Muscle of arm (tissue), 12 donors: ENCODE data around the gene GAD1. TPM values are rescaled to one million over a fixed set of nuclear protein-coding genes. Genes with fewer than 3 reads are reported as not detected.

Experiments
- DNase-seq: peaks from one replicate; pipeline ENCODE4 v3.0.0-alpha.2; 2013
- polyA plus RNA-seq, 12 donors: library from polyadenylated mRNA; unstranded; fragments of 120-200 nt; gene quantifications; one replicate each; pipeline ENCODE4 v1.2.1, GENCODE V29; 2013; ENCODE audit not compliant: insufficient read length in 12 of 12

GAD1 gene
- polyA plus RNA-seq, 12 donors: 0.41 to 2.7 (median 1.3) TPM; not detected in 2

DNA sequence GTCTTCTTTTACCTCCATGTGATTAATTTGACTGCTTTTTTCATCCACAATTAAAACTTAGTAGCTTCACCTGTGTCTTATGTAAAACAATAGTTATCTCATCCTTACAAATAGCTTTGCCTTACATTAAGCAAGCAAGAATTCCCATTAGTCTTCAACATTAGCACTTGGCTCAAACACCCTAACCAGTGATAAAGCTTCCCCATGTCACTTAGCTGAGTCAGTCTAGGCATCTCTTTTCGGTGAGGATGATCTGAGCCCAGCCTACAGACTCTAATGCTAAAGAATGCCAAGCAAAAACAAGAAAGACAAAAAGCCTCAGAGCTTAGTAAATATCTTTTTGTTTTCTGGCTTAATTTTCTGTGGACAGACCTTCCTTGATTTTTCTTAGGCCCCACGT, 26.1 kb downstream of the GAD1 start:
- no peak for DNase-seq

DNA sequence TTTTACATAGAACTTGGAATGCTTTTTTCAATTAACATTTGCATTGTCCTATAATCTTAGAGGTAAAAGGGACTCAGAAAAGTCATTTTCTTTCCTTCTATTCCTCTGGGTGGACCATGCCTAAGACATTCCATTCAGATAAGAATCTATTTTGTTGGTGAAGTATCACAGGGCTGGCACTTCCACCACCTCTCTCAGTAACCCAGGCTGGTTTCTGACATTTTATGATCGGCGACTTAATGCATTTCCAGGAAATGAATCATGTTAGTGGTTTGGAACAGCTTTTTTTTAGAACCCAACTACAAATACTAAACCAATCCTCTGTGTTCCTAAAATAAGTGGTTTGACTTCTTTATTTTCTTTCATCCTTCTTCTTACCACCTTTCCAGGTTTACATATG, 27.0 kb downstream of the GAD1 start:
- DNase-seq: no peak

DNA sequence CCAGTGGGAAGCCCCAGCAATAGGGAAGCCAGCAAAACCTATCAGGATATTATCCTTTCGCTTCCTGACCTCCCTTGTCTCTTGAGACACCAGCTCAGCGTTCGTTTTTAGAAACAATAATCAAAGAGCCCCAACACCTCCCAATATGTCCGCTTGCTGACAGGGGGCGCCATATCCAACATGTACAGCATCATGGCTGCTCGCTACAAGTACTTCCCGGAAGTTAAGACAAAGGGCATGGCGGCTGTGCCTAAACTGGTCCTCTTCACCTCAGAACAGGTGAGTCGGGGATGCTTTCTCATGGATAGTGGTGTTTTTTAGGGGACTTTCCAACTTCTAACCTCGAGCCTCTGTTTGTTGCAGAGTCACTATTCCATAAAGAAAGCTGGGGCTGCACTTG, 28.7 kb downstream of the GAD1 start:
- no peak for DNase-seq

DNA sequence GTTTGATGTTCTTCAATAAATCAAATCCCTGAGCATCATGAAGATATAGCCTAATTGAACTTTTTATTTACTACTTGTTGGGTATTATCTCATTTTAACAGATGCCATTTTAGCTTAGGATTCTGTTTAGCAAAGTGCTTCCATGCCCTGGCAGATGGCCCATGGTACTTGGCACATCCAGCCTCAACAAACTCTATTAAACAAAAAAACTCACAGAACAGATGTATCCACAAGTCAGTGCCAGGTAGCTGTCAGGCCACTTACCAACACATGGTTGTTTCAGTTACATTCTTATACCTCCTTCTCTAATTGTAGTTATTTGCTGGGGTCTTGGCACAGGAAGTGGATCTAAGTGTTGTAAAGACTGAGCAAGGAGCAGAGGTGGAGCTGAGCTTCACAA, 29.6 kb downstream of the GAD1 start:
- no peak for DNase-seq

DNA sequence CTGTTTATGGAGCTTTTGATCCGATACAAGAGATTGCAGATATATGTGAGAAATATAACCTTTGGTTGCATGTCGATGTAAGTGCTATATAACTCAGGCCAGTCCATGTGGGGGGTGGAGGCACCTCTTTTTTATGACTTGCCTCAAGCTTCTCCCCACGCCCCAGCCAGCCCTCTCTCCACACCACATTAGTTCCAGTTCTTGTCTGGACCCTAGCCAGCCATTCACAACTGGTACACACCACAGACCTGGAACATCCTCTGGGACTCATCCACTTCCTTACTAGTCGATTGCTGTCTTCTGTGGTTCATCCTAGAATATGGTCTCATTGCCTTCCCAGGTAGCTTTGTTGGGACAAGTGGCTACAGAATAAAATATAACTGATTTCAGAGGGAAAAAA, 31.0 kb downstream of the GAD1 start:
- no peak for DNase-seq

DNA sequence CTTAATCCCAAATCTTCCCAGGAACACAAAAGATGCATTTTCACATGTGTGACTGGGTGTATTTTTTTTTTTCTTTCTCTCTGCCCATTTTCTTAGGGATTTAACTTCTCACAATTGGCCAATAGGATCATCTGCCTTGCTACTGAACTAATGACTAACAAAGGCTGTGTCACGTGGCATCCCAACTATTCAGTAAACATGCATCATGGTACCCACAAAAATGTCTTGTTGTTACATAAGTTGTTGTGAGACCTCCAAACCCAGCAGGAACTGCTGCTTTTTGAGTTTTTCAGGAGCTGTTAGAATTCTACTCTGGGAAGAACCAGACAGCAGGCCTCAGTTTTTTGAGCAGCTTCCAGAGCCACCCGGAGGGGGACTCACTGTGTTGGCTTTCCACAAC, 31.9 kb downstream of the GAD1 start:
- no peak for DNase-seq

DNA sequence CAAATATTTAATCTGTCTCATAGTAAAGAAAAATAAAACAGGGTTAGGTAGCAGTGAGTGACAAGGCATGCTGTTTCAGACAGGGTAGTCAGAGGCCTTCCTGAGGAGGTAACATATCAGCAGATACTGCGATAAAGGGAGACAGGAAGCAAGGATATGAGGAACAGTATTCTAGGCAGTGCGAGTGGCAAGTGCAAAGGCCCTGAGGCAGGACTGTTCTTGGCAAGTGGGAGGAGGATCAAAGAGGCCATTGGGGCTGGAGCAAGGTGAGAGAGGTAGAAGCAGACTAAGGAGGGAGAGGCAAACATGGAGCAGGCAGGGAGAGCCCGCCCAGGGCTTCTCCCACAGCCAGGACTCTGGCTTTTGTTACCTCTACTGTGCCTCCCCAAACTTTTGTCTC, 33.6 kb downstream of the GAD1 start:
- no peak for DNase-seq

DNA sequence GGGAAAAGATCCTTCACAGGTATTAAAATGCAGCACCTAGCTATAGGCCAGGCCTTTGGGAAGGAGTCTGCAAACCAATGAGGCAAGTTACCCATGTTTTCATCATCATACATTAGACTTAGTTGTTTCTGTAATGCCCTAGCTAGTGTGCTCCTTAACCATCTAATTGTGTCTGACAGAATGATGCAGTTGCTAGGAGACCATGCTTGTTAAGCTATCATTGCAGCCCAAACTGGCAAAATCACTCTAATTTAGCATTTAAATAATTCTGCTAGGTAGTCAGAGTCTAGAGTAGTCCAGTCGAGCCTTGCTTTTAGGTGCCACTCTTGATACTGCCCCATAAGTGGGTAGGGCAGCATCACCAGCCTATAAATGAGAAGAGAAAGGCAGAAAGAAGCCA, 34.9 kb downstream of the GAD1 start:
- no peak for DNase-seq

DNA sequence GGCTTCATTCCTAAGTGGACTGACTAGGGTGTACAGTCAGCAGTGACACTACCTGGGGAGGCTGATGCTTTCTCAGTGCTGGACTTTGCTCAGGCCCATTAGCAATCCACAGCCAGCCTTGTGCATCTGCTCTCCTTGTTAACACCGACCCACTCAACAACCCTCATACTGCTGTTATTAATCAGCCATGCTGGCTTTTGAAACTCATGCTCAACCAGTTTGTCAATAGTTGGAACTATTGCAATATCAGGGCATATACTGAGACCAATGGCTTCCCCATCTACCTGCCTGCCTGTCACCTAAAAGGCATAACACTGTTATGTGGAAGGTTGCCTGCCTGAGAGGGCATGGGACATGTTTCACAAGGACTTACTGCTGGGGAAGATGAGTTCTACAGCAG, 39.4 kb downstream of the GAD1 start:
- no peak for DNase-seq

DNA sequence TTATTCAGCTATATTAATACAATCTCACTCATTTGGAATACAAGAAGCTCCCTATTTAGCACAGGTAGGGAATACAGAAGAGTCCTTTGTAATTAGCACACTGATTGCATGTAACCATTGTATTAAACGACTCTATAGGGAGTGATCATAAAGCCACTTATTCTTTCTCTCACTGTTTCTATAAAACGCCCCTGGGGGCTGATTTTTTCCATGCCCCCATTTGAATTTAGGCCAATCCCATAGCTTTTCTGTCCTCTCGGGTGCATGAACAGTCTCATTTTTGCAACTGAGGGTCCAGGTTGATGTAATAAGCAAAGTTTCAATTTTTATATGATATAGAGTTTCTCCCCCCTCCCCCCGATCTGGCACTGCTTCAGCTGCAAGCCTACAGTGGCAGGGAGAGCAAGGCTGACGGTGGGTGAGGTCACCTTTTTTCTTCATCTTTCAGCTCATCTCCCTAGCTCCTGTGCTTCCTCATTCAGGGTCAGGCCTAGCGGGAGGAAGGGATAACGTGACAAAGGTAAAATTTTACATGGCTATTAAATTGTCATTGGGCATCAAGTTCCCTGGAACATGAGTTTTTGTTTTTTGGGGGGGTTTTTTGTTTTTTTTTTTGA, 45.7 kb downstream of the GAD1 start:
- DNase-seq: no peak

DNA sequence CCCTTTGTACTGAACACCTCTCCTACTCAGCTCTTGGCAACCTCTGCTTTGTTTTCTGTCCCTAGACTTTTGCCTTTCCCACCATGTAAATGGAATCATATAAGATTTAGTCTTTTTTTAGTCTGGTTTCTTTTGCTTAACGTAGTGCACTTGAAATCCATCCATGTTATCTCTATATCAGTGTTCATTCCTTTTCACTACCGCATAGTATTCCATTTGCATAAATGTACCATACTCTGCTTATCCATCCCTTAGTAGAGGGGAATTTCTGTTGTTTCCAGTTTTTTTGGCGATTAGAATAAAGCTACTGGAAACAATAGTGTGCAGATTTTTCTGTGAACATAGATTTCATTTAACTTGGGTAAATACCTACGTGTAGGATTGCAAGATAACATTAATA, 46.4 kb downstream of the GAD1 start:
- DNase-seq: no peak

DNA sequence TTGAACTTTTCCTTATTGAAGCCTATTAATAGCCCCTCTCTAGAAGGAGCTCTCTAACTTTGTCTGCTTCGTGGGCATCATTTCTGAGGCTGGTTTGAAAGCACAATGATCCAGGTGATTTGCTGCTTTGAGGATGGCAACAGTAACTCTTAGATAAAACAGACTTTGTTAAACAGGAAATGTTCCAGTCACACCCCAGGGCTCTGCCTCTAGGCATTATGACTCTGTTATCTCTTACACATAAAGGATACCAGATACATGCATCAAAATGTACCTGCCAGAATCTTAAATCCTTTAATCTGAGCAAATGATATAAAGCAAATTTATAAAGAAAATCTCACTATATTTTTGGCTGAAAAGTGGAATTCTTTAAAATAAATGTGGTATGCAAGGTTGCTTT, 52.3 kb downstream of the GAD1 start:
- DNase-seq: no peak

DNA sequence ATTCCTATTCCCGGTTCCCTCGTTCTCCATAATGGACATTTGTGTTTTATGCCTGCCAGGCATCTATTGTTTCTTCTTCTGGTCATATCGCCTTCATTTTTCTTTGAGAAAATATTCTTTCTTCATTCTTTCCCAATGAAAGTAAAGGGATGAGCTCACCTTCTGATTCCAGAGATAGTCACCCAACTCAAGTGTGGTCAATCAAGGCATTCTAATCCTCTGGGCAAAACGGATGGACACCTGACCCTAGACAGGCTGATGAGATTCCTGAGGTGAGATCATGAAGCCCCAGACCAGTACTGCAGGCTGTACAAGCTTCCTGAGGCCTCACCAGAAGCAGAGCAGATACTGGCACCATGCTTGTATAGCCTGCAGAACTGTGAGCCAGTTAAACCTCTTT, 52.8 kb downstream of the GAD1 start:
- DNase-seq: no peak

DNA sequence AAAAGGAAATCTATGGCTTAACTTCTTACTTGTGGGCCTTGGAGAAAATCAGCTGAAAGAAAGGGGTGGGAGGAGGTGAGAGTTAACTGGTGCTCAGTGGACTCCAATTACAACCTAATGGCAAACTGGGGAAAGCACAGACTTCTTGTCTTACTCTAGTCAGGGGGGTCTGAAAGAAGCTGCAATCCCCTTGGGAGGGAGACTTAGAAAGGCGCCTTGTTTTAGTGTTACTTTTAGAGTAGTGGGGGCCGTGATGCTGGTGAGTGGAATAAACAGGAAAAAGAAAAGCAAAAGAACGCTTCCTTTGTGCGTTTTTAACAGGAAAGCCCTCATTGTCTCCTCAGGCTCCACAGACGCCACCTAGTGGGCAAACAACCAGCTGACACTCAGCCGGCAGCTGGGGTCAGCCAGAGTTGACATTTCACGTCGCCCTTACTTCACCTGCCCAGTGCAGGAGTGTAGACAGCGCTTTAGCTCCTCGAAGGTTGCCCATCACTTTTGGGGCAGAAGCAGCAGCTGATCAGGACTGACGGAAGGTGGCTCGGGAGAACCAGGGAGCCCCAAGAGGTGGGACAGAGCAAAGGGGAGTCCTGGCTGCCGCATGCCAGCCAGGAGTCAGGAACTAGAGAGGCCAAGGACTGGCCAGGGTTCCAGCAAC, 56.5 kb downstream of the GAD1 start:
- DNase-seq: peak; percentile 78

DNA sequence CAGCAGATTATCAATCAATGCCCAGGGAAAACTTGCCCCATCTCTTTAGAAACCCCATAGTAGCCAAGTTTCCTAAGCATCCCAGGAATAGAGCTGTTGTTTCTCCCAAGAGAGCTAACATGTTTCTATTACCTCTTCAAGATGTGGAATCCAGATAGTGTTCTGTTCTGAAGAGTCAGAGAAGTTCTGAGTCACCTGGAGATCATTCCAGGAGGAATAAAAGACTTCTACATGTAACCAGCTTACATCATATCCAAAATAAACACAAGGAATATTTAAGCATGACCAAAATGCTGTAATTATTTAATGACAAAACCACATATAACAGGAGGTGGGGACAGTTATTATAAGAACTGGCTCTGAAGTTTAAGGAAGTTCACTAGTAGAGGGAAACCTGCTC, 61.4 kb downstream of the GAD1 start:
- DNase-seq: no peak

DNA sequence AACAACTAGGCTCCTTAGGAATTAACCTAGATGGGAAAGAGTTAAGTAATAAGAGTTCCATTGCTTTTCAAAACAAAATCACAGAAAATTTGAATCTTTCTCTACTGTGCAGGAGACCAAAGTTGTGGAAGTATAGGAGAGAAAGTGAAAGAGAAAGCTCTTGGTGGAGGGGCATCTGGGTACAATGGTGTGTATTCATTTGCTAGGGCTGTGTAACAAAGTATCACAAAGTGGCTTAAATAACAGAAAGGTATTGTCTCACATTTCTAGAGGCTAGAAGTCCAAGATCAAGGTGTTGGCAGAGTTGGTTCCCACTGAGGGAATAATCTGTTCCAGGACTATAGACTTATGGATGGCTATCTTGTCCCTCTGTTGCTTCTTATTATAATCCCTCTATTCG, 61.8 kb downstream of the GAD1 start:
- no peak for DNase-seq

DNA sequence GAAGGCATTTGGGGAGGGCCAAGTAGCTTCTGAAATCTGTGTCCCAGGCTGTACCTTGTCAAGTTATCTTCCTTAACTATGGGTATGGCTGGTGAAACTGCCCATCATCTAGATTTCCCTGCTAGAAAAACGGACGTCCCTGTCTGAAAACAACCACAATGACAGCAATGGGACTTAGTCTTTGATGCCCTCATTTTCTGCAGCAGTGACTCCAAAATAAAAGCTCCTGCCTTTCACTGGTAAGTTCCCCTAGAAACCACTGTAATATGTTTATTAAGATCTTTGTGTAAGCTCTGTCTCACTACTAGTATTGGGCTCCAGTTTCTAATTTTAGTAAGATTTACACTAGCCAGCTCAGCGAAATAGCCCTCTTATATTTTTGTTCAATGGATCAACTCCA, 65.2 kb downstream of the GAD1 start:
- no peak for DNase-seq

DNA sequence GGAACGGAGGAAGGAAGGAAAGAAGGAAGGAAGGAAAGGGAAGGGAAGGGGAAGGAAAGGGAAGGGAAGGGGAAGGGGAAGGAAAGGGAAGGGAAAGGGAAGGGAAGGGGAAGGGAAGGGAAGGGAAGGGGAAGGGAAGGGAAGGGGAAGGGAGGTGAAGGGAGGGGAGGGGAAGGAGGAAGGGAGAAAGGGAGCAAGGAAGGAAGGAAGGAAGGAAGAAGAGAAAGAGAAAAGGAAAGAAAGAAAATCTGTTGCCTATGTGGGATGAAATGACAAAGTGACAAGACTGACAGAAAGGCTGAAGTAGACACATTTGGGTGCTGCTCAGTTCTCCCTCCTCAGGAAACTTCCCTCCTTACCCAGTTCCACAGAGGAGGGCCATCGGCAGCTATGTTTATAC, 66.1 kb downstream of the GAD1 start:
- DNase-seq: no peak

DNA sequence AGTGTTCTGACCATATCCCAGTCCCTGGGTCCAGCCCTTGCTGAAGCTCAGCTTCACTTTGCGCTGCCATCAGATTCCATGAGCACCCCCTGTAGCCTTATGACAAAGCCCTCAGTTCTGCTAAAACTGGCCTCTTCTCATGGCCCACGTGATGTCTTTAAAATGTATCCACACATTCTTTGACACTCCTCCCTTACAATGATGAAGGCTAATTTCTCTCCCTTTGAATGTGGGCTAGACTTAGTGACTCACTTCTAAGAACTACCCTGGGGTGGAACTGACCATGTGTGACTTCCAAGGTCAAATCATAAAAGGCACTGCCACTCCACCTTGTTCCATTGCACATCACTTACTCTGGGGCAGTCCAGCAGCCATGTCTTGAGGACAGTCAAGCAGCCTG, 67.0 kb downstream of the GAD1 start:
- DNase-seq: no peak

DNA sequence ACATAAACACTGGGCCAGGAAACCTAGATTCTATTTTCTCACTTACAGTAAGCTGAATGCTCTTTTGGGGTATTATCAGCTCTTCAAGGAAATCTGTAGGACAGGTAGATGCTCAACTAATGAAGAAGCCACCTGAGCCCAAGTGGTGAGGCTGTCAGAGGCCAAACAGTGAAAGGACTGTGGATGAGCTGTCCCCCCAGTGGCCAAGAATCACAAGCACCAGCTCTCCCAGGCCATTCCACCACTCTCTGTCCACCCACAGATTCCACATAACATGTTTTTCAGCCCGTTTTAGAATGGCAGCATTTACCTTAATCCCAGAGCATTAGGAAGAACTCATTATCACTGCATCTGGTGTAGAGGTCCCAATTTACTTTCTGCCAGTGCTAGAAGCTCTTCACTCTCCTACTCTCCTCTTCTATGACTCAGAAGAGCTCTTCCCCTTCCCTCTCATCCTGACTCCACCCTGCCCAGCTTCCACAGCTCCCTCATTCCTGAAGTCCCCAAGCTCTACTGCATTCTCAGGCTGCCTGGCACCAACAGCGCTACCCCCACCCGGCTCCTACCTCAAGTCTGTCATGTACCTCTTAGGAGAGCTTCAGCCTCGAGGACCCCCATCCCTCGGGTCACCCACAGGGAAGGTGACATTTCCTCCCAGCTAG, 68.6 kb downstream of the GAD1 start:
- DNase-seq: no peak

DNA sequence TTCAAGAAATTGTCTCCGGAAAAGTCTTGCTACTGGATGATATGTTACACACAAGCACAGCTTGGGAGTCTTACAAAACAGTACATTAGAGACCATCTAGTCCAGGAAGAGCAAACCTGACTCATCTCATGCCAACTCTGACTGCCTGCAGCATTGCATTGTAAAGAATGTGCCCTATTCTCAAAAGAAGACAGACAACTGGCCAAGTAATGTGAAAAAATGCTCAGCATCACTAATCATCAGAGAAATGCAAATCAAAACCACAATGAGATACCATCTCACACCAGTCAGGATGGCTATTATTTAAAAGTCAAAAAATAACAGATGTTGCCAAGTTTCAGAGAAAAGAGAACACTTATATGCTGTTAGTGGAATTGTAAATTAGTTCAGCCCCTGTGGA, 69.7 kb downstream of the GAD1 start:
- DNase-seq: no peak

DNA sequence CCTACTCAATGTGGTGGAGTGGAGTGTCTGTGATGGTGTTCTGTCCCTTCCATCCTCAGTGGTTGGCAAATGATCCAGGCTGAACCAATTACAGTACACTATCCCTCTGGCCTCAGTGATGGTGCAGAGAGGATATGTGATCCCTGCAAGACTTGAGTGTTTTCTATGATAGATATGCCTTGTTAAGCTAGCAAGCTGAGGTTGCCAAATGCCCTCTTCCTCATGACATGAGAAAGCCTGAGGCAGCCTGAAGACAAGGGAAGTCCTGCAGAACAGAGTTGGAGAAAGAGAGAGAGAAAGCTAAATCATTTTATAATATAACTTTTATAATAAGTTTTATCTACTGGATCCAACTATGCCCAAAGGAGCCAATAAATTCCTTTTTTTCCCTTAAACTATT, 70.8 kb downstream of the GAD1 start:
- no peak for DNase-seq

DNA sequence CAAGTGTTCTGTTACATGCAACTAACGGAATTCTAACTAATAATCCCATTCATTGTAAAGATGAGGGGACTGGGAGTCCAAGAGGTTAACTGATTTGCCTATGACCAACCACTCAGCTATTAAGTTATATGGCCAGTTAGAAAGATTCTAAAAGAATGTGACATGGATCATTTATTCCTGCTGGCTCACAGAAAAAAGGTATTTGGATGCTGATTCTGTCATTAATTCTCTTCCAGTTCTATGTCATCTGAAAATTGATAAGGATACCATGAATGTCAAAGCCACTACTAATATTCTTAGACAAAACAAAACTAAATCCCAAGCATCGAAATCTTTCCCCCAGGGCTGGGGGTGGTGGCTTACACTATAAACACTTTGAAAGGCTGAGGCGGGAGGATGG, 71.2 kb downstream of the GAD1 start:
- DNase-seq: no peak

DNA sequence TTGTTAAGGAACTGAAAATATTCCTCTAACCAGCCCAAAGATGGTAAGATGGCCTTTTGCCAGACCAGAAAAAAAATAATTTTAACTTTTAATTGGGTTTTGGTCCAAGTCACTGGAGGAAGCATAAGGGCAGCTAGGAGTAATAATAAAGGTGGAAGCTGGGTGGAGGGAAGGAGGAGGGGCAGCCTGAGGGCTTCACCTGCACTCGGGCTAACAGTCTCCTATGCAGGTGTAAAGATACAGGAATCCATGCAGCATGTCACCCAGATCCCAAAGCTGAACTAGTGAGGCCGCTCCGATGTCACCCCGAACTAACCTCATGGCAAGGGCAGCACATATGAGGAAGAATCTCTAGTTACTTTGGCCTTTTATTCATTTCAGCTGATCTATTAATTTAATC, 75.2 kb downstream of the GAD1 start:
- no peak for DNase-seq
